WTC11 (cell line): ENCODE results near the gene PCGF3.

ENCODE experiments used
- FOXP1 ChIP-seq: sonication (generic); formaldehyde crosslinking; IDR thresholded peaks from 2 replicates; pipeline ENCODE4 v1.8.0; 2022; ENCODE audit warnings: missing genetic modification reagents, mild to moderate bottlenecking, moderate library complexity, borderline replicate concordance
- JUN ChIP-seq: sonication (generic); formaldehyde crosslinking; IDR thresholded peaks from 2 replicates; pipeline ENCODE4 v1.8.0; 2023; ENCODE audit warnings: mild to moderate bottlenecking, missing genetic modification reagents
- NFYB ChIP-seq: sonication (generic); formaldehyde crosslinking; conservative IDR thresholded peaks from 2 replicates; pipeline ENCODE4 v1.8.0; 2022; ENCODE audit warnings: low read depth, missing genetic modification reagents
- NR1H2 ChIP-seq: sonication (generic); formaldehyde crosslinking; IDR thresholded peaks from 2 replicates; pipeline ENCODE4 v1.9.0; 2021; ENCODE audit warnings: mild to moderate bottlenecking, moderate library complexity, missing genetic modification reagents
- NR2C2 ChIP-seq: sonication (generic); formaldehyde crosslinking; IDR thresholded peaks from 2 replicates; pipeline ENCODE4 v1.8.0; 2022; ENCODE audit warnings: mild to moderate bottlenecking, missing genetic modification reagents
- TCF7 ChIP-seq: sonication (generic); formaldehyde crosslinking; IDR thresholded peaks from 2 replicates; pipeline ENCODE4 v1.8.0; 2022; ENCODE audit warnings: mild to moderate bottlenecking, low read depth, missing genetic modification reagents, moderate library complexity
- ZNF232 ChIP-seq: sonication (generic); formaldehyde crosslinking; IDR thresholded peaks from 2 replicates; pipeline ENCODE4 v1.8.0; 2022; ENCODE audit warnings: mild to moderate bottlenecking, missing genetic modification reagents
- ZNF317 ChIP-seq: sonication (generic); formaldehyde crosslinking; IDR thresholded peaks from 2 replicates; pipeline ENCODE4 v1.8.1; 2023; ENCODE audit warnings: low read depth, mild to moderate bottlenecking, moderate library complexity, missing genetic modification reagents, borderline replicate concordance
- TF ChIP-seq, protein P1 (sequence below): fragments of 200-600 bp; IDR thresholded peaks from 2 replicates; pipeline ENCODE4 v1.8.0; 2022; ENCODE audit warnings: antibody characterized with exemption
- TF ChIP-seq, protein P2 (sequence below): sonication (generic); formaldehyde crosslinking; IDR thresholded peaks from 2 replicates; pipeline ENCODE4 v1.8.1; 2023; ENCODE audit warnings: mild to moderate bottlenecking, missing genetic modification reagents, moderate library complexity
- TF ChIP-seq, protein P3 (sequence below): sonication (generic); formaldehyde crosslinking; IDR thresholded peaks from 2 replicates; pipeline ENCODE4 v1.8.1; 2023; ENCODE audit warnings: mild to moderate bottlenecking, missing genetic modification reagents
- TF ChIP-seq, protein P4 (sequence below): fragments of 250-450 bp; sonication (Bioruptor Pico); IDR thresholded peaks from 2 replicates; pipeline ENCODE4 v1.8.0; 2021; ENCODE audit warnings: mild to moderate bottlenecking
- TF ChIP-seq, protein P5 (sequence below): sonication (generic); formaldehyde crosslinking; IDR thresholded peaks from 2 replicates; pipeline ENCODE4 v1.8.0; 2022; ENCODE audit warnings: missing genetic modification reagents
- TF ChIP-seq, protein P6 (sequence below): sonication (generic); formaldehyde crosslinking; IDR thresholded peaks from 2 replicates; pipeline ENCODE4 v1.8.1; 2023; ENCODE audit warnings: mild to moderate bottlenecking, missing genetic modification reagents, borderline replicate concordance

DNA sequence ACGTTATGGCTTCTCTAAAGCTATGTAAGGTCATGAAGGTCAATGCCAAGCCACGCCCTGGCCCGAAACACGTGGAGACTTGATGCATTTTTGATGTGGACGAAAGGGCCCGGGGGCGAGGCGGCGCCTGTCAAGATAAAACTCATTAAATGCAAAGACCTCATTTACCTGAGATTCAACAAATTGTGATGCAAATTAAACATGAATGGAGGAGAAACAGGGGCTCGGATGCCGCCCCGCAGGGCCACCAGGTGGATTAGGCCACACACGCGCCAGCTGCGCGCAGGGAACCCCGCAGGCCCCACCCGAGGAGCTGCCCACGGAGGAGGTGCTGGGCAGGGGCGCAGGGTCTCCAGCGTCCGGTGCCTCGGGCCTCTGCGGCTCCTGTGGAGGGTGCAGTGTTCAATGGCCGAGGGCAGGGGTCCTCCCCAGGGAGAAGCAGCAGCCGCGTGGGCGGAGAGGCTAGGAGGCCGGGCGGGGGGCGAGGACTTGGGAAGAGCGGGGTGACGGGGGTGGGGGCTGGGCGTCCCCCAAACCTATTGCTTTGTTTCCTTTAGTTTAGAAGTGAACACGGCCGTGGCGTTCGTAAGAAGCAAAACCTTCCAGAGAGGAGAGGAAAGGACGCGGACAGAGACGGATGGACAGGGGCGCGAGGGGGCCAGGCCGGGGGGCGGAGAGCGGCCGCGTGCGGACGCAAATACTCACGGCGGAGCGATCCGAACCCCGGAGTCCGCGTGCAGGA, 79.9 kb downstream of the PCGF3 start:
- TF ChIP-seq, protein P1, sequence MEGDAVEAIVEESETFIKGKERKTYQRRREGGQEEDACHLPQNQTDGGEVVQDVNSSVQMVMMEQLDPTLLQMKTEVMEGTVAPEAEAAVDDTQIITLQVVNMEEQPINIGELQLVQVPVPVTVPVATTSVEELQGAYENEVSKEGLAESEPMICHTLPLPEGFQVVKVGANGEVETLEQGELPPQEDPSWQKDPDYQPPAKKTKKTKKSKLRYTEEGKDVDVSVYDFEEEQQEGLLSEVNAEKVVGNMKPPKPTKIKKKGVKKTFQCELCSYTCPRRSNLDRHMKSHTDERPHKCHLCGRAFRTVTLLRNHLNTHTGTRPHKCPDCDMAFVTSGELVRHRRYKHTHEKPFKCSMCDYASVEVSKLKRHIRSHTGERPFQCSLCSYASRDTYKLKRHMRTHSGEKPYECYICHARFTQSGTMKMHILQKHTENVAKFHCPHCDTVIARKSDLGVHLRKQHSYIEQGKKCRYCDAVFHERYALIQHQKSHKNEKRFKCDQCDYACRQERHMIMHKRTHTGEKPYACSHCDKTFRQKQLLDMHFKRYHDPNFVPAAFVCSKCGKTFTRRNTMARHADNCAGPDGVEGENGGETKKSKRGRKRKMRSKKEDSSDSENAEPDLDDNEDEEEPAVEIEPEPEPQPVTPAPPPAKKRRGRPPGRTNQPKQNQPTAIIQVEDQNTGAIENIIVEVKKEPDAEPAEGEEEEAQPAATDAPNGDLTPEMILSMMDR, result no peak
- TF ChIP-seq NFYB (CRISPR knock-in tag) (no peak), TCF7 (CRISPR knock-in tag) (no peak), ZNF232 (CRISPR knock-in tag) (no peak), NR1H2 (CRISPR knock-in tag) (no peak), ZNF317 (CRISPR knock-in tag) (no peak), NR2C2 (CRISPR knock-in tag) (no peak), JUN (CRISPR knock-in tag) (no peak), FOXP1 (CRISPR knock-in tag) (no peak)
- TF ChIP-seq, protein P2, sequence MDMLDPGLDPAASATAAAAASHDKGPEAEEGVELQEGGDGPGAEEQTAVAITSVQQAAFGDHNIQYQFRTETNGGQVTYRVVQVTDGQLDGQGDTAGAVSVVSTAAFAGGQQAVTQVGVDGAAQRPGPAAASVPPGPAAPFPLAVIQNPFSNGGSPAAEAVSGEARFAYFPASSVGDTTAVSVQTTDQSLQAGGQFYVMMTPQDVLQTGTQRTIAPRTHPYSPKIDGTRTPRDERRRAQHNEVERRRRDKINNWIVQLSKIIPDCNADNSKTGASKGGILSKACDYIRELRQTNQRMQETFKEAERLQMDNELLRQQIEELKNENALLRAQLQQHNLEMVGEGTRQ (CRISPR knock-in tag), result peak; percentile 52
- TF ChIP-seq, protein P3, sequence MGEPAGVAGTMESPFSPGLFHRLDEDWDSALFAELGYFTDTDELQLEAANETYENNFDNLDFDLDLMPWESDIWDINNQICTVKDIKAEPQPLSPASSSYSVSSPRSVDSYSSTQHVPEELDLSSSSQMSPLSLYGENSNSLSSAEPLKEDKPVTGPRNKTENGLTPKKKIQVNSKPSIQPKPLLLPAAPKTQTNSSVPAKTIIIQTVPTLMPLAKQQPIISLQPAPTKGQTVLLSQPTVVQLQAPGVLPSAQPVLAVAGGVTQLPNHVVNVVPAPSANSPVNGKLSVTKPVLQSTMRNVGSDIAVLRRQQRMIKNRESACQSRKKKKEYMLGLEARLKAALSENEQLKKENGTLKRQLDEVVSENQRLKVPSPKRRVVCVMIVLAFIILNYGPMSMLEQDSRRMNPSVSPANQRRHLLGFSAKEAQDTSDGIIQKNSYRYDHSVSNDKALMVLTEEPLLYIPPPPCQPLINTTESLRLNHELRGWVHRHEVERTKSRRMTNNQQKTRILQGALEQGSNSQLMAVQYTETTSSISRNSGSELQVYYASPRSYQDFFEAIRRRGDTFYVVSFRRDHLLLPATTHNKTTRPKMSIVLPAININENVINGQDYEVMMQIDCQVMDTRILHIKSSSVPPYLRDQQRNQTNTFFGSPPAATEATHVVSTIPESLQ, result no peak
- TF ChIP-seq, protein P4, sequence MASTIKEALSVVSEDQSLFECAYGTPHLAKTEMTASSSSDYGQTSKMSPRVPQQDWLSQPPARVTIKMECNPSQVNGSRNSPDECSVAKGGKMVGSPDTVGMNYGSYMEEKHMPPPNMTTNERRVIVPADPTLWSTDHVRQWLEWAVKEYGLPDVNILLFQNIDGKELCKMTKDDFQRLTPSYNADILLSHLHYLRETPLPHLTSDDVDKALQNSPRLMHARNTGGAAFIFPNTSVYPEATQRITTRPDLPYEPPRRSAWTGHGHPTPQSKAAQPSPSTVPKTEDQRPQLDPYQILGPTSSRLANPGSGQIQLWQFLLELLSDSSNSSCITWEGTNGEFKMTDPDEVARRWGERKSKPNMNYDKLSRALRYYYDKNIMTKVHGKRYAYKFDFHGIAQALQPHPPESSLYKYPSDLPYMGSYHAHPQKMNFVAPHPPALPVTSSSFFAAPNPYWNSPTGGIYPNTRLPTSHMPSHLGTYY (CRISPR knock-in tag), result no peak
- TF ChIP-seq, protein P5, sequence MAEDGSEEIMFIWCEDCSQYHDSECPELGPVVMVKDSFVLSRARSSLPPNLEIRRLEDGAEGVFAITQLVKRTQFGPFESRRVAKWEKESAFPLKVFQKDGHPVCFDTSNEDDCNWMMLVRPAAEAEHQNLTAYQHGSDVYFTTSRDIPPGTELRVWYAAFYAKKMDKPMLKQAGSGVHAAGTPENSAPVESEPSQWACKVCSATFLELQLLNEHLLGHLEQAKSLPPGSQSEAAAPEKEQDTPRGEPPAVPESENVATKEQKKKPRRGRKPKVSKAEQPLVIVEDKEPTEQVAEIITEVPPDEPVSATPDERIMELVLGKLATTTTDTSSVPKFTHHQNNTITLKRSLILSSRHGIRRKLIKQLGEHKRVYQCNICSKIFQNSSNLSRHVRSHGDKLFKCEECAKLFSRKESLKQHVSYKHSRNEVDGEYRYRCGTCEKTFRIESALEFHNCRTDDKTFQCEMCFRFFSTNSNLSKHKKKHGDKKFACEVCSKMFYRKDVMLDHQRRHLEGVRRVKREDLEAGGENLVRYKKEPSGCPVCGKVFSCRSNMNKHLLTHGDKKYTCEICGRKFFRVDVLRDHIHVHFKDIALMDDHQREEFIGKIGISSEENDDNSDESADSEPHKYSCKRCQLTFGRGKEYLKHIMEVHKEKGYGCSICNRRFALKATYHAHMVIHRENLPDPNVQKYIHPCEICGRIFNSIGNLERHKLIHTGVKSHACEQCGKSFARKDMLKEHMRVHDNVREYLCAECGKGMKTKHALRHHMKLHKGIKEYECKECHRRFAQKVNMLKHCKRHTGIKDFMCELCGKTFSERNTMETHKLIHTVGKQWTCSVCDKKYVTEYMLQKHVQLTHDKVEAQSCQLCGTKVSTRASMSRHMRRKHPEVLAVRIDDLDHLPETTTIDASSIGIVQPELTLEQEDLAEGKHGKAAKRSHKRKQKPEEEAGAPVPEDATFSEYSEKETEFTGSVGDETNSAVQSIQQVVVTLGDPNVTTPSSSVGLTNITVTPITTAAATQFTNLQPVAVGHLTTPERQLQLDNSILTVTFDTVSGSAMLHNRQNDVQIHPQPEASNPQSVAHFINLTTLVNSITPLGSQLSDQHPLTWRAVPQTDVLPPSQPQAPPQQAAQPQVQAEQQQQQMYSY, result no peak
- TF ChIP-seq, protein P6, sequence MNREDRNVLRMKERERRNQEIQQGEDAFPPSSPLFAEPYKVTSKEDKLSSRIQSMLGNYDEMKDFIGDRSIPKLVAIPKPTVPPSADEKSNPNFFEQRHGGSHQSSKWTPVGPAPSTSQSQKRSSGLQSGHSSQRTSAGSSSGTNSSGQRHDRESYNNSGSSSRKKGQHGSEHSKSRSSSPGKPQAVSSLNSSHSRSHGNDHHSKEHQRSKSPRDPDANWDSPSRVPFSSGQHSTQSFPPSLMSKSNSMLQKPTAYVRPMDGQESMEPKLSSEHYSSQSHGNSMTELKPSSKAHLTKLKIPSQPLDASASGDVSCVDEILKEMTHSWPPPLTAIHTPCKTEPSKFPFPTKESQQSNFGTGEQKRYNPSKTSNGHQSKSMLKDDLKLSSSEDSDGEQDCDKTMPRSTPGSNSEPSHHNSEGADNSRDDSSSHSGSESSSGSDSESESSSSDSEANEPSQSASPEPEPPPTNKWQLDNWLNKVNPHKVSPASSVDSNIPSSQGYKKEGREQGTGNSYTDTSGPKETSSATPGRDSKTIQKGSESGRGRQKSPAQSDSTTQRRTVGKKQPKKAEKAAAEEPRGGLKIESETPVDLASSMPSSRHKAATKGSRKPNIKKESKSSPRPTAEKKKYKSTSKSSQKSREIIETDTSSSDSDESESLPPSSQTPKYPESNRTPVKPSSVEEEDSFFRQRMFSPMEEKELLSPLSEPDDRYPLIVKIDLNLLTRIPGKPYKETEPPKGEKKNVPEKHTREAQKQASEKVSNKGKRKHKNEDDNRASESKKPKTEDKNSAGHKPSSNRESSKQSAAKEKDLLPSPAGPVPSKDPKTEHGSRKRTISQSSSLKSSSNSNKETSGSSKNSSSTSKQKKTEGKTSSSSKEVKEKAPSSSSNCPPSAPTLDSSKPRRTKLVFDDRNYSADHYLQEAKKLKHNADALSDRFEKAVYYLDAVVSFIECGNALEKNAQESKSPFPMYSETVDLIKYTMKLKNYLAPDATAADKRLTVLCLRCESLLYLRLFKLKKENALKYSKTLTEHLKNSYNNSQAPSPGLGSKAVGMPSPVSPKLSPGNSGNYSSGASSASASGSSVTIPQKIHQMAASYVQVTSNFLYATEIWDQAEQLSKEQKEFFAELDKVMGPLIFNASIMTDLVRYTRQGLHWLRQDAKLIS (CRISPR knock-in tag), result no peak
